Measurements from ENCODE around the gene TMEM240. TPM values are rescaled to one million over a fixed set of nuclear protein-coding genes. Genes with fewer than 3 reads are reported as not detected.

The TMEM240 gene
- total RNA-seq: 0.69 and 1.7 TPM in 2 replicates

GRCh38 chr1:1540090-1540817, at the start of gene TMEM240:
Gene TMEM240 (minus strand): TSS chr1:1540624. CDS start chr1:1540346, 278 bp downstream.

GRCh38 chr1:1574721-1575537, 34.5 kb upstream of the TMEM240 start, which contains the start of gene SSU72:
Gene SSU72 (minus strand): TSS chr1:1574863. CDS start chr1:1574557, 306 bp downstream.

GRCh38 chr1:1511533-1512285, 28.7 kb downstream of the TMEM240 start, which contains the start of gene ATAD3A:
Gene ATAD3A (plus strand): TSS chr1:1512162. CDS start chr1:1512269, 107 bp downstream.

Other genes with a start within 250 kb of the TMEM240 start
- gene ACAP3, start 232.7 kb downstream of the TMEM240 start, total RNA-seq: 13.7 and 20.6 TPM in 2 replicates
- 38.5 and 38.6 TPM in 2 replicates for gene PUSL1, start 232.0 kb downstream of the TMEM240 start, total RNA-seq
- gene INTS11, start 216.0 kb downstream of the TMEM240 start, total RNA-seq: 83.0 and 98.9 TPM in 2 replicates
- gene CPTP, start 215.8 kb downstream of the TMEM240 start, total RNA-seq: 40.4 and 40.6 TPM in 2 replicates
- gene TAS1R3, start 209.3 kb downstream of the TMEM240 start, total RNA-seq: not detected in 2 replicates
- 41.1 and 41.3 TPM in 2 replicates for gene DVL1, start 191.2 kb downstream of the TMEM240 start, total RNA-seq
- gene MXRA8, start 182.1 kb downstream of the TMEM240 start, total RNA-seq: 0.20 and 0.34 TPM in 2 replicates
- gene AURKAIP1, start 165.4 kb downstream of the TMEM240 start, total RNA-seq: 180 and 195 TPM in 2 replicates
- gene CCNL2, start 141.3 kb downstream of the TMEM240 start, total RNA-seq: 40.4 and 46.4 TPM in 2 replicates
- 204 and 208 TPM in 2 replicates for gene MRPL20, start 133.3 kb downstream of the TMEM240 start, total RNA-seq
- gene ANKRD65, start 119.3 kb downstream of the TMEM240 start, total RNA-seq: 0.47 and 0.64 TPM in 2 replicates
- 45.7 and 49.0 TPM in 2 replicates for gene VWA1, start 104.9 kb downstream of the TMEM240 start, total RNA-seq
- gene ATAD3C, start 90.9 kb downstream of the TMEM240 start, total RNA-seq: 0.07 TPM in 1 of 2 replicates, not detected in the other
- gene ATAD3B, start 68.9 kb downstream of the TMEM240 start, total RNA-seq: 40.2 and 43.1 TPM in 2 replicates
- gene ATAD3A, start 28.5 kb downstream of the TMEM240 start, total RNA-seq: 50.7 and 56.6 TPM in 2 replicates
- gene SSU72, start 34.2 kb upstream of the TMEM240 start, total RNA-seq: 111 and 116 TPM in 2 replicates
- 2.1 and 3.1 TPM in 2 replicates for gene FNDC10, start 59.5 kb upstream of the TMEM240 start, total RNA-seq
- 15.9 and 17.7 TPM in 2 replicates for gene MIB2, start 74.9 kb upstream of the TMEM240 start, total RNA-seq
- gene MMP23B, start 91.5 kb upstream of the TMEM240 start, total RNA-seq: 0.49 and 2.4 TPM in 2 replicates
- gene CDK11B, start 118.4 kb upstream of the TMEM240 start, total RNA-seq: 13.1 and 13.5 TPM in 2 replicates
- 17.1 and 19.7 TPM in 2 replicates for gene SLC35E2B, start 152.2 kb upstream of the TMEM240 start, total RNA-seq
- gene CDK11A, start 183.7 kb upstream of the TMEM240 start, total RNA-seq: 6.4 and 11.1 TPM in 2 replicates
- gene NADK, start 237.8 kb upstream of the TMEM240 start, total RNA-seq: 56.0 and 60.1 TPM in 2 replicates

Data from mammary microvascular endothelial cell (primary cell).